HCT116 (cell line): ENCODE data around the gene ELL3.

ENCODE experiments used
- ATF3 ChIP-seq: IDR thresholded peaks from 2 replicates; pipeline ENCODE4 v1.6.1; 2012
- CEBPB ChIP-seq: IDR thresholded peaks from 2 replicates; pipeline ENCODE4 v1.6.1; 2012; ENCODE audit warnings: low read depth
- CTCF ChIP-seq, 3 experiments: fragments of 200-600 bp in 1 of 3; sonication (generic) in 1 of 3; IDR thresholded peaks in 2 of 3; conservative IDR thresholded peaks in 1 of 3; 2 replicates each; pipeline ENCODE4 v1.5.1; 2012 to 2017; ENCODE audit warnings: low read depth in 2 of 3, low read length in 2 of 3, antibody characterized with exemption in 1 of 3, borderline replicate concordance in 1 of 3, control low read depth in 1 of 3, mild to moderate bottlenecking in 1 of 3, mixed read lengths in 1 of 3, mixed run types in 1 of 3, moderate library complexity in 1 of 3; ENCODE audit not compliant: insufficient read depth in 1 of 3
- EGR1 ChIP-seq: IDR thresholded peaks from 2 replicates; pipeline ENCODE4 v1.6.1; 2012; ENCODE audit warnings: low read depth
- EZH2 ChIP-seq: fragments of 200-600 bp; sonication (generic); IDR thresholded peaks from 2 replicates; pipeline ENCODE4 v1.6.1; 2017; ENCODE audit warnings: antibody characterized with exemption, mixed run types
- FOSL1 ChIP-seq: IDR thresholded peaks from 2 replicates; pipeline ENCODE4 v1.6.1; 2012; ENCODE audit warnings: low read depth
- JUND ChIP-seq: IDR thresholded peaks from 2 replicates; pipeline ENCODE4 v1.6.1; 2012
- MAX ChIP-seq: IDR thresholded peaks from 2 replicates; pipeline ENCODE4 v1.6.1; 2012
- POLR2A ChIP-seq: IDR thresholded peaks from 2 replicates; pipeline ENCODE4 v1.7.0; 2011; ENCODE audit warnings: borderline replicate concordance; ENCODE audit not compliant: insufficient read depth, insufficient read length; ENCODE audit errors: extremely low read depth
- POLR2AphosphoS5 ChIP-seq: IDR thresholded peaks from 2 replicates; pipeline ENCODE4 v1.6.1; 2011; ENCODE audit warnings: mild to moderate bottlenecking, low read depth, low read length, moderate library complexity
- RAD21 ChIP-seq: IDR thresholded peaks from 2 replicates; pipeline ENCODE4 v1.6.1; 2012; ENCODE audit warnings: low read depth, mild to moderate bottlenecking
- REST ChIP-seq: IDR thresholded peaks from 2 replicates; pipeline ENCODE4 v1.6.1; 2012; ENCODE audit warnings: low read depth
- ZBTB33 ChIP-seq: IDR thresholded peaks from 2 replicates; pipeline ENCODE4 v1.6.1; 2011; ENCODE audit warnings: mild to moderate bottlenecking, low read length, moderate library complexity; ENCODE audit not compliant: insufficient replicate concordance; ENCODE audit errors: extremely low read depth

GRCh38 chr15:43799209-43799944 is 22.6 kb upstream of the ELL3 start:
- no peak for TF ChIP-seq POLR2A
- TF ChIP-seq CTCF (IDR thresholded peaks at IDR 0.05 in 2 of 3, conservative IDR thresholded peaks at IDR 0.05 in 1 of 3; ENCODE audit: borderline replicate concordance in 1 of 3, insufficient read depth in 1 of 3, low read depth in 2 of 3, low read length in 2 of 3): 0 out of 6 replicates have a peak, but pooled peaks of 1 of the 3 experiments have one; percentile 4
- no peak for TF ChIP-seq CEBPB
- no peak for TF ChIP-seq ZBTB33
- no peak for TF ChIP-seq REST
- TF ChIP-seq JUND: no peak
- no peak for TF ChIP-seq EGR1
- no peak for TF ChIP-seq POLR2AphosphoS5
- no peak for TF ChIP-seq ATF3
- no peak for TF ChIP-seq FOSL1
- no peak for TF ChIP-seq MAX
- no peak for TF ChIP-seq EZH2
- TF ChIP-seq RAD21: no peak
